WI38 (cell line): ENCODE measurements around the gene DDX4.
"Not testable (repeated sequence)": the region's sequence is repeated elsewhere in the genome, so short reads cannot be mapped to it uniquely, and the experiment has no call there.

Source experiments
- H3K4me3 ChIP-seq: 2 replicates; pipeline ENCODE4 v1.5.1; 2011; ENCODE audit warnings: low read depth, mild to moderate bottlenecking, control low read depth, low read length
- TF ChIP-seq, protein P1 (sequence below): IDR thresholded peaks from 2 replicates; pipeline ENCODE4 v1.5.1; 2012; ENCODE audit warnings: low read depth, mild to moderate bottlenecking, control low read depth, low read length

The DDX4 gene

GRCh38 chr5:55713871-55714270, 24.0 kb upstream of the DDX4 start:
- TF ChIP-seq, protein P1, sequence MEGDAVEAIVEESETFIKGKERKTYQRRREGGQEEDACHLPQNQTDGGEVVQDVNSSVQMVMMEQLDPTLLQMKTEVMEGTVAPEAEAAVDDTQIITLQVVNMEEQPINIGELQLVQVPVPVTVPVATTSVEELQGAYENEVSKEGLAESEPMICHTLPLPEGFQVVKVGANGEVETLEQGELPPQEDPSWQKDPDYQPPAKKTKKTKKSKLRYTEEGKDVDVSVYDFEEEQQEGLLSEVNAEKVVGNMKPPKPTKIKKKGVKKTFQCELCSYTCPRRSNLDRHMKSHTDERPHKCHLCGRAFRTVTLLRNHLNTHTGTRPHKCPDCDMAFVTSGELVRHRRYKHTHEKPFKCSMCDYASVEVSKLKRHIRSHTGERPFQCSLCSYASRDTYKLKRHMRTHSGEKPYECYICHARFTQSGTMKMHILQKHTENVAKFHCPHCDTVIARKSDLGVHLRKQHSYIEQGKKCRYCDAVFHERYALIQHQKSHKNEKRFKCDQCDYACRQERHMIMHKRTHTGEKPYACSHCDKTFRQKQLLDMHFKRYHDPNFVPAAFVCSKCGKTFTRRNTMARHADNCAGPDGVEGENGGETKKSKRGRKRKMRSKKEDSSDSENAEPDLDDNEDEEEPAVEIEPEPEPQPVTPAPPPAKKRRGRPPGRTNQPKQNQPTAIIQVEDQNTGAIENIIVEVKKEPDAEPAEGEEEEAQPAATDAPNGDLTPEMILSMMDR, result no peak
- no peak overlapping the region for H3K4me3 ChIP-seq

- TF ChIP-seq, protein P1, result no peak
- H3K4me3 ChIP-seq, result no peak overlapping the region
These were observed 23.5 kb upstream of the DDX4 start for GRCh38 chr5:55714339-55714738.

- H3K4me3 ChIP-seq, result no peak overlapping the region
- TF ChIP-seq, protein P1, result no peak
These were observed 23.1 kb upstream of the DDX4 start for GRCh38 chr5:55714749-55715148.

DNA sequence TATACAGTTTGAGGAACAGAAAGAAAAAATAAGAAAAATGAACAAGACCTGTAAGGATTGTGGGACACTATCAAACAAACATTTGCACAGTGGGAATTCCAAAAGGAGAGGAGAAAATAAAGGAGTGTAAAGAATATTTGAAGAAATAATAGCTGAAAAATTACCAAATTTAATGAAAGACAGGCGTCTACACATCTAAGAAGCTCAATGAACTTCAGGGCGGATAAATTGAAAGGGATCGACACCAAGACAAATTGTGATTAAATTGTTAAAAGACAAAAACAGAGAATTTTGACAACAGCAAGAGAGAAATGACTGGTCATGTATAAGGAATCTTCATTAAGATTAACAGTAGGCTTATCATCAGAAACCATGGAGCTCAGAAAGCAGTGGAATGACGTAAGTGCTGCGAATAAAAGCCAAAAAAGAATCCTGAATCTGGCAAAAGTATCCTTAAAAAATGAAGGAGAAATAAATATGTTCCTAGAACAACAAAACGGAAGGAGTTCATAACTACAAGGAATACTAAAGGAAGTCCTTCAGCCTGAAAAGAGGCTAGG, 22.3 kb upstream of the DDX4 start:
- H3K4me3 ChIP-seq, result no peak overlapping the region
- TF ChIP-seq, protein P1, result no peak

DNA sequence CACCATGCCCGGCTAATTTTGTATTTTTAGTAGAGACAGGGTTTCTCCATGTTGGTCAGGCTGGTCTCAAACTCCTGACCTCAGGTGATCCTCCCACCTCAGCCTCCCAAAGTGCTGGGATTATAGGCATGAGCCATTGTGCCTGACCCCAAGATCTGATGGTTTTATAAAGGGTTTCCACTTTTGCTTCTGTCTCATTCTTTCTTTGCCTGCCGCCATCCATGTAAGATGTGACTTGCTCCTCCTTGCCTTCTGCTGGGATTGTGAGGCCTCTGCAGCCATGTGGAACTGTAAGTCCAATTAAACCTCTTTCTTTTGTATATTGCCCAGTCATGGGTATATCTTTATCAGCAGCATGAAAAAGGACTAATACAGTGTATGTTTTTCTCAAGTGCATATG, 18.8 kb upstream of the DDX4 start:
- not testable (repeated sequence) for H3K4me3 ChIP-seq

- TF ChIP-seq, protein P1, result no peak
- H3K4me3 ChIP-seq, result no peak overlapping the region
These were observed 17.6 kb upstream of the DDX4 start for GRCh38 chr5:55720188-55720703.

- H3K4me3 ChIP-seq, result no peak overlapping the region
- TF ChIP-seq, protein P1, result no peak
These were observed 13.6 kb upstream of the DDX4 start for GRCh38 chr5:55724281-55724680.

DNA sequence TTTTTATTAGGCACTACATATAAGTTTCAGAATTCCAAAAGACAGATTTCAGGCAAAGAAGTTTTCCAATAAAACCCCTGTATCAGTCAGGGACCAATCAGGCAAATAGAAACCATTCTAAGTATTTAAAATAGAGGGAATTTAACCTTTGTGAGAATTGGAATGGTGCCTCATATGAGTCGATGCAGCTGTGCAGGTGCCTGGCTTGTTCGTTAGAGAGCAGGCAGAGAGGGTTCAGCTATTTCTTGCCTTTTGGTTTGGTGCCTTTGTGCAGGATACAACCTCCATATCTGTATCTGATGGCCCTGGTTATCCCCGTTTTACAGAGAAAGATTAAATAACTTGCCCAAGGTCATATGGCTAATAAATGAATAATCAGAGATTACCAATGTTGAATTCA, 6.0 kb upstream of the DDX4 start:
- no peak overlapping the region for H3K4me3 ChIP-seq
- TF ChIP-seq, protein P1, result no peak
